CD4-positive, alpha-beta T cell treated with Interleukin-1 beta for 1 hour (primary cell): ENCODE data around the gene PAK1.

ENCODE experiments used
- DNase-seq, 2 donors: peaks; one replicate each; pipeline ENCODE4 v3.0.0-alpha.2; 2020 to 2022

The PAK1 gene

GRCh38 chr11:77472991-77473800 is 698 bp downstream of the PAK1 start:
- DNase-seq = peak; percentile 49 to 63

GRCh38 chr11:77471558-77472193 is 2.2 kb downstream of the PAK1 start:
- DNase-seq = peak; percentile 10 to 24

DNA sequence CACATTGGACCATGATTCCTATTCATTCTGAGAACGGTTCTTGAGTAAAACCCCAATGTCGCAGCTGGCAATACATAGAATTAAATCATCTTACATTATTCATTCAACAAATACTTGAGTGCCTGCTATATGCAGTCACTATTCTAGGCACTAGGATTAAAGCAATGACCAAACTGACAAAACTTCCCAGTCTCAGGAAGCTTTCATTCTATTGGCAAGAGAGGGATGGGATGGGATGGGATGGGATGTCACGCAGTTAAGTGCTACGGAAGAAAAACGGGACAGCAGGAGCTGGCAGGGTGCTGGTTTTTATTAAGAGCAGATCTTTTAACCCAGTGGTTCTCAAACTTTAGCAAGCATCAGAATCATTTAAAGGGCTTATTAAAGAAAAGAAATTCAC is 2.9 kb downstream of the PAK1 start:
- no peak for DNase-seq

- no peak for DNase-seq
Observed at GRCh38 chr11:77470504-77470903, 3.4 kb downstream of the PAK1 start.

- no peak for DNase-seq
Observed at GRCh38 chr11:77468527-77468926, 5.4 kb downstream of the PAK1 start.

DNA sequence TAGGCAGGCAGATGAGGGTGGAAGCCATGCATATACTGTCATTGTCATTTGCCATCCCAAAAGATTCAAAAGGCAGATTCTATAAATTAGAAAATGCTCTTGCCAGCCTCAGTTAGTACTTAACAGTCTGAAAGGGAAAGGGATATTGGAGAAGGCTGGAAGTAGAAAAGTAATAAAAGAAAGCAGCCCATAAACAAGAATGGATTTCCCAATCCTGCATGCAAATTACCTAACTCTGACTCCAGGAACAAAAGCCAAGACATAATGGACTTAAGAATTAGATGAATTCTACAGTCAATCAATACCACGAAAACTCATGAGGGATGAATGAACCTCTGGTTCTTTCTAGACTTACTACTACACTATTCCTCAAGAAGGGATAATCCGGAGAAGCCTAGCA is 5.9 kb downstream of the PAK1 start:
- no peak for DNase-seq

GRCh38 chr11:77467233-77467632 is 6.7 kb downstream of the PAK1 start:
- no peak for DNase-seq

- no peak for DNase-seq
Observed at GRCh38 chr11:77457340-77457739, 16.6 kb downstream of the PAK1 start.

GRCh38 chr11:77455740-77456139 is 18.2 kb downstream of the PAK1 start:
- no peak for DNase-seq

DNA sequence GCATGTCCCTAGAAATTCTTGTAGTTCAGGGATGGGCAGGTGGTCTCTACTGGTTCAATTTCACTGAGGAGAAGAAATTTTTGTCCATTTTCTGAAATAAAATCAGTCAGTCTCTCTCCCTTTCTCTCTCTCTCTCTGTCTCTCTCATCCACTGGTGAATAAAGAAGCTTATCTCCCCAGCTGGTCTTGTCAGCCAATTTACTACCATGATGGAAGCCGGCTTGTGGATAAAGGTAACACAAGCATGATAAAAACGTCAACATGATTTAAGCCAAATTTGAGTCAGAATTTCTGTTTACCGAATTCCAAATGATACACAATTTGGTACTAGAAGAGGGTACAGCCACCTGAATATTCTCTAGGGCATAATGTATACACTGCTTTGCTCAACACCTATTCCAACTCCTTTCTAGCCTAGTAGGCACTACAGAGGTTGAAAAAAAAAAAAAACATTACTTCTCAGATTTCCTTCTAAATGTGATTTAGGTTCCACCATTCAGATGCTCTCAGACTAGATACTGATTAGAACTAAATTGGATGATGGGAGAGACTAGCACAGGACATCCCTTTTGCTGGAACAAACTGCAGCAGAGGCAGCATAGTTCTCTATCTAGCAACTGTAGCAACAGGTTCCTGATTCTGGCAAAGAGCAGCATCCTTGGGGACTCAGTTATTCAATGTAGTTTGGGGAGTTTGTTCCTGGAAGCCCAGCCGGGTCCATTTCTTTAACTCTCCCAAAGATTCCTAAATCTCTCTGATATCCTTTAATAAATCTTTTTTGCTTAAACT is 18.8 kb downstream of the PAK1 start:
- no peak for DNase-seq

DNA sequence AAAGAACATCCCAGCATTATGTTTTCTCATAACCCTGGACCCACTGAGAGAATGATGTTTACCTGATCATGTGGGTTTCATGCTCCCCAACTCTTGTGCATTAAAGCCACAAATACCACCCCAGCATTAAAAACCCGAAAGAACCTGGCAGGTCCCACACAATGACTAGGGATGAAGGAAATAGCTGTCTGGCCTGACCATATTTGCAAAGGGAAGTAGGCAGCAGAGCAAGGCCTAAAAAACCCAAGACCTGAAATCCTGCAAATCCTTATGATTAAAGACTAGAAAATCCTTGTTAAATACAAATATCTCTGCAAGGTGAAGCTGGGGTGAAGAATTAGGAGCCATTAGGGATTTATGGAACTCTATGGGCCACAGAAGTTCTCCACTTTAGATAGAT is 23.7 kb downstream of the PAK1 start:
- DNase-seq = no peak

DNA sequence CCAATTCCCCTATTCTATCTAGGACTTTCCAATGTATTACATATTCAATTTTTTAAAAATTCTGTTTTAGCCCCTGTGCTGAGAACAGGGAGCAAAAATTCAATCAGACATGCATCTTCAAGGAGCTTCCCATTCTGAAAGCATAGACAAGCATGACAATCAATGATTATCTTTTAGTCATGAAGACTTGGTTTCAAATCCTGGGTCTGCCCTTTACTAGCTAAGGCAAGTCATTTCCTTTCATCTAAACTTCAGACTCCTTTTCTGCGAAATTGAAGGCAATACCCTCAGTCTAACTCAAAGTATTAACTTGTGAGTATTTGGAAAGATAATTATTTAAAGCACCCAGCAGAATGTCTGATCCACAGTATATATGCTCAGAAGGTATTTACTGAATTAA is 24.1 kb downstream of the PAK1 start:
- no peak for DNase-seq

- DNase-seq = peak in 1 of 2 donors; percentile 17
Observed at GRCh38 chr11:77449060-77449521, 24.8 kb downstream of the PAK1 start.

GRCh38 chr11:77448269-77448668 is 25.6 kb downstream of the PAK1 start:
- no peak for DNase-seq

DNA sequence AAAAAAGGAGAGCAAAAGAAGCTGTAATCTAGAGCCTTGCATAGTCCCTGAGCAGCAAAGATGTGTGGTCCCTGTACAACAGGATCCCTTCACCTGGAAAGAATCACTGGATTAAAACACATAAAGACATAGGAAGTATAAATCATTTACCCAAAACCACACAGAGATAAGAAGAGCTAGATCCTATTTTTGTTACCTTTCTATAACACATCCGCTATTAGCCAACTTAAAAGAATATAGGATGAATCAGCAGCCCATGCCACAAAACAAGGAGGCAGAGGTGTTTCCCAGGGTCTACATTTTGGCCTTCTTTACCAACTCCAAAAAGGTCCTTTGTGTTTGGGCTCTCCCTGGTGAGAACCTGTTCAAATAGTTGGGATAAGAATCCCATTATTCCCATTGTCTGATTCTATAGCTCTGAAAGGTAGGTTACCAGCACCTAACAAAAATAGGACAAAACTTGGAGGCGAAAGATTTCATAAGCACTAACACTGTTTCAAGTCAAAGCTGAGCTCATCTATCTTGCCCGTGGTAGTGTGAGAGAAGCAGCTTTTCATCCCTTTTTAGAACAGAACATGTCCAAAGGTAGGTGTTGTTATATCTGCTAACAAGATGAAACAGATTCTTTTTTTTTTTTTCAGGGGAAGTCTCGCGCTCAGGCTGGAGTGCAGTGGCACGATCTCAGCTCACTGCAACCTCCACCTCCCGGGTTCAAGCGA is 26.8 kb downstream of the PAK1 start:
- DNase-seq = no peak

DNA sequence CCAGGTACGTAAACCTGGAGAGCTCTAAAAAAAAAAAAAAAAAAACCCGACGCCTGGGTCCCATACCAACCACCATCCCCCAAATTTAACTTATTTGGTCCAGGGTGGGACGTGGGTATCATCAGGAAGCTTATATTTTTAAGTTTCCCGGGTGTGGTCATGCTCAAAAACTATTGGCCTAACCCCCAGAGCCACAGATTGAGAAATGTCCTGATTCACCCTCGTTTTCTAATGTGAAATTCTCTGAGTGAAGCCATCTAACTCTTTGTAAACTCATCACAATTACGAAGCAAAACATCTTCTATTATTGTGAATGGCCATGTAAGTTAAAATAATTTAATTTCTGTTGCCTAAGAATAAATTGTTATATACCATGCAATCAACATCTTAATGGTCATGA is 29.6 kb downstream of the PAK1 start:
- no peak for DNase-seq

- no peak for DNase-seq
Observed at GRCh38 chr11:77442394-77443053, 31.4 kb downstream of the PAK1 start.

DNA sequence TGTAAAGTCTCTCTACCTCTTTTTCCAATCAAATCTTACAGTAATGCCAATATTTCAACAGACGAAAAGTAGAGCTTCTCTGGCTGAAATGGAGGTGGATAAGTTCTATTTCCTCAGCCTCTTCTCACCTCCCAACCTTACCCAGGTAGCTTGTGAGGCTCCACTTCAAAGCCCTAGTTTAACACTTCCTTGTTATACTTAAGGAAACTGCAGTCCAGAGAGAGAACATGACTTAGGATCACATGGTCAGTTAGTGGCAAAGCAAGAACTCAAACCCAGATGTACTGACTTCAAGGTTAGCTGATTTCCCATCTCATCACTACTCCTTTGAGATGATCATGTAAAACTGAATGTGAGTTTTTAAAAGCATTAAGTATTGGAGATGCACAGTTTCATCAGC is 32.5 kb downstream of the PAK1 start:
- DNase-seq = no peak

DNA sequence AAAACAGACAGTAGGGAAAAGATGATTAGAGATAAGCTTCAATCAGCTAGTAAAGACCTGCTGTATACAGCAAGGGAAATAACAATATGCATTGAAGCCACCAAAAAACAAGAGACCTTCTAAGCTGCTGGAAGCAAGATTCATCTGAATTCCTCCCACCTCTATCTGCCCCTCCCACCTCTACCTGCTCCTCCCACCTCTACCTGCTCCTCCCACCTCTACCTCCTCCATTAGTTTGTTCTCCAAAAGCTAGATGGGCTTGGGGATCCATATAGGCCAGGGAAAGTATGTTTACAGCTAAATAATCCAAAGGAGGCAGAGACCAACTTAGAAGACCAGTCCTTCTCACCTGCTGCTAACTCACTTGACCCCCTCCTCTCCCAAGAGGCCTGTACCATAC is 33.2 kb downstream of the PAK1 start:
- no peak for DNase-seq

DNA sequence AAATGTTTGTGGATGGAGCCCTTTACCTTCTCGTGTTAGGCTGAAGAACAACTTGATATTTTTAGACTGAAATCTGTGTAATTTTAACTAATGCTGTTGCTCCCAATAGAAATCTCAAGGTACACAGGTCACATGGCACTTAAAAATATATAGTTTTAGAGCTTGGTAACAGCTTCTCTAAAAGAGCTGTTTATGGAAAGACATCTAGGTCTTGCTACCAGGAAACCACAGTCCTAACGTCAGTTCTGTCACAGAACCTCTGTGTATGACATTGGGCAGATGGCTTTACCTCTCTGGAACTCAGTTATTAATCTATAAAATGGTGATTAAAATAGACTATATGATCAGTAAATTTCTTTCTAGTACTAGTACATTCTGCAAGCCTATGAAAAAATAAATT is 35.4 kb downstream of the PAK1 start:
- DNase-seq = no peak

GRCh38 chr11:77436969-77437368 is 36.9 kb downstream of the PAK1 start:
- no peak for DNase-seq

- DNase-seq = no peak
Observed at GRCh38 chr11:77436506-77436905, 37.4 kb downstream of the PAK1 start.

GRCh38 chr11:77435972-77436371 is 37.9 kb downstream of the PAK1 start:
- no peak for DNase-seq
